ENCODE results near the gene IGIP. TPM values are rescaled to one million over a fixed set of nuclear protein-coding genes. Genes with fewer than 3 reads are reported as not detected.

Gene IGIP
- total and polyA plus RNA-seq, 2 donors (not counting 3 experiments of a cell fraction or from before 2014, with no cell fraction given): 0.86 to 3.3 TPM

- H2AFZ ChIP-seq (ENCODE audit: low read depth, low read length): no peak overlapping the region
- no peak overlapping the region for H3K9ac ChIP-seq (replicated peaks; ENCODE audit: extremely low read depth, insufficient read depth, low read length)
- H3K36me3 ChIP-seq (ENCODE audit: control insufficient read depth in 2 of 2, extremely low read depth in 1 of 2, insufficient read depth in 2 of 2, low read length in 2 of 2): no peaks in the 10 kb centered on the region
- H3K4me2 ChIP-seq (ENCODE audit: insufficient read depth, low read length): no peak overlapping the region
- no peaks in the 10 kb centered on the region for H4K20me1 ChIP-seq (replicated peaks; ENCODE audit: control insufficient read depth, extremely low read depth, insufficient read depth, low read length)
- BruUV-seq (replicated peaks): no TSS peak
- FAIRE-seq: no peak
- no peak for TF ChIP-seq MAX (IDR thresholded peaks at IDR 0.05; ENCODE audit: insufficient read depth, insufficient read length)
- TF ChIP-seq GATA2 (IDR thresholded peaks at IDR 0.05; ENCODE audit: insufficient read depth, insufficient read length, low read depth, low read length): no peak
- TF ChIP-seq JUN (IDR thresholded peaks at IDR 0.05; ENCODE audit: borderline replicate concordance, insufficient read depth, insufficient read length, low read depth): no peak
- no peak for TF ChIP-seq EZH2 (IDR thresholded peaks at IDR 0.05; ENCODE audit: borderline replicate concordance, low read depth, low read length, severe bottlenecking)
- no peak for TF ChIP-seq MYC (IDR thresholded peaks at IDR 0.05; ENCODE audit: low read depth, low read length)
- TF ChIP-seq POLR2A (IDR thresholded peaks at IDR 0.05; ENCODE audit: low read depth, low read length): no peak
- TF ChIP-seq POLR2AphosphoS5 (IDR thresholded peaks at IDR 0.05; ENCODE audit: insufficient read depth, low read depth, low read length): no peak
- no peak for TF ChIP-seq CTCF (IDR thresholded peaks at IDR 0.05; ENCODE audit: extremely low read depth in 1 of 2, insufficient read depth in 1 of 2, low read depth in 1 of 2, low read length in 2 of 2)
- TF ChIP-seq FOS (IDR thresholded peaks at IDR 0.05; ENCODE audit: borderline replicate concordance, insufficient read depth, low read length): no peak
- dilution Hi-C loops (cut with MboI; ENCODE audit: extremely low pct_ligation_motif_present, low sequenced_read_pairs): no loop called here
- no peaks in the 10 kb centered on the region for H3K4me1 ChIP-seq (ENCODE audit: control insufficient read depth, extremely low read depth, insufficient read depth, low read length)
- POLR2A ChIA-PET: no interaction called here
- H3K4me3 ChIP-seq (replicated peaks in 1 of 3; ENCODE audit: insufficient read depth in 1 of 3, low read depth in 1 of 3, low read length in 3 of 3): no peak overlapping the region
- intact Hi-C loops (cut with micrococcal nuclease): no loop called here
- no peaks in the 10 kb centered on the region for H3K79me2 ChIP-seq (ENCODE audit: control insufficient read depth, insufficient read depth, low read length)
- H3K27me3 ChIP-seq (ENCODE audit: control insufficient read depth in 2 of 2, insufficient read depth in 2 of 2, low read length in 2 of 2): peaks cover 0 to 4% of the 10 kb centered on the region in 2 experiments
- no peak overlapping the region for H3K27ac ChIP-seq (ENCODE audit: insufficient read depth, low read depth, low read length)
- no peak for DNase-seq (ENCODE audit: low read depth, low spot score)
- H3K9me1 ChIP-seq (replicated peaks; ENCODE audit: control insufficient read depth, extremely low read depth, insufficient read depth, low read length): no peaks in the 10 kb centered on the region
- no peaks in the 10 kb centered on the region for H3K9me3 ChIP-seq (replicated peaks; ENCODE audit: control insufficient read depth, insufficient read depth, low read length)
- CTCF ChIA-PET: interaction anchor here (1.3 to 13.1 kb wide), 3 partner anchors 8 to 364 kb away, joined by 3 to 141 read pairs (median 24); no protein-coding TSS in a partner anchor
Observed at GRCh38 chr5:140151144-140152021, 25.6 kb downstream of the IGIP start.

Measured in endothelial cell of umbilical vein (primary cell).